Ishikawa (cell line): Measurements from ENCODE around the gene ACTG2.

Experiments used
- CEBPB ChIP-seq: IDR thresholded peaks from 2 replicates; pipeline ENCODE4 v1.6.1; 2012
- CREB1 ChIP-seq: IDR thresholded peaks from 2 replicates; pipeline ENCODE4 v1.6.1; 2012; ENCODE audit warnings: low read depth
- EGR1 ChIP-seq: IDR thresholded peaks from 2 replicates; pipeline ENCODE4 v1.6.1; 2012
- EP300 ChIP-seq: IDR thresholded peaks from 2 replicates; pipeline ENCODE4 v1.6.1; 2012; ENCODE audit warnings: borderline replicate concordance
- FOXM1 ChIP-seq: IDR thresholded peaks from 2 replicates; pipeline ENCODE4 v1.6.1; 2012; ENCODE audit warnings: low read depth, borderline replicate concordance
- MAX ChIP-seq: IDR thresholded peaks from 2 replicates; pipeline ENCODE4 v1.6.1; 2012
- NFIC ChIP-seq: IDR thresholded peaks from 2 replicates; pipeline ENCODE4 v1.6.1; 2012
- RAD21 ChIP-seq: IDR thresholded peaks from 2 replicates; pipeline ENCODE4 v1.6.1; 2012; ENCODE audit warnings: low read depth
- REST ChIP-seq: IDR thresholded peaks from 2 replicates; pipeline ENCODE4 v1.6.1; 2012; ENCODE audit warnings: low read depth, mild to moderate bottlenecking
- TAF1 ChIP-seq: IDR thresholded peaks from 2 replicates; pipeline ENCODE4 v1.6.1; 2012; ENCODE audit warnings: low read depth, mild to moderate bottlenecking
- TCF12 ChIP-seq: IDR thresholded peaks from 2 replicates; pipeline ENCODE4 v1.6.1; 2012; ENCODE audit warnings: low read depth
- TEAD4 ChIP-seq: IDR thresholded peaks from 2 replicates; pipeline ENCODE4 v1.6.1; 2012
- USF1 ChIP-seq: IDR thresholded peaks from 2 replicates; pipeline ENCODE4 v1.6.1; 2012
- YY1 ChIP-seq: IDR thresholded peaks from 2 replicates; pipeline ENCODE4 v1.6.1; 2012; ENCODE audit warnings: low read depth
- ZBTB7A ChIP-seq: IDR thresholded peaks from 2 replicates; pipeline ENCODE4 v1.6.1; 2012; ENCODE audit warnings: low read depth

The ACTG2 gene

GRCh38 chr2:73946215-73946614 lies 53.4 kb downstream of the ACTG2 start:
- TF ChIP-seq MAX (no peak), CEBPB (no peak), TCF12 (no peak), REST (no peak), TEAD4 (no peak), CREB1 (no peak), ZBTB7A (no peak), FOXM1 (no peak), RAD21 (no peak), EP300 (no peak), YY1 (no peak), EGR1 (no peak), TAF1 (no peak), USF1 (no peak), NFIC (no peak)

GRCh38 chr2:73946666-73947065 lies 53.9 kb downstream of the ACTG2 start:
- TF ChIP-seq YY1 (no peak), NFIC (no peak), TCF12 (no peak), TEAD4 (no peak), FOXM1 (no peak), TAF1 (no peak), EGR1 (no peak), MAX (no peak), EP300 (no peak)

GRCh38 chr2:73947412-73948018 lies 54.7 kb downstream of the ACTG2 start:
- TF ChIP-seq EP300 (no peak), TEAD4 (no peak), TAF1 (no peak), CREB1 (no peak), CEBPB (no peak), RAD21 (no peak), ZBTB7A (no peak), REST (no peak), FOXM1 (no peak), MAX (no peak), TCF12 (no peak)

GRCh38 chr2:73949802-73950201 lies 57.0 kb downstream of the ACTG2 start:
- TF ChIP-seq CREB1 (no peak), EP300 (no peak), RAD21 (no peak), CEBPB (no peak), MAX (no peak), USF1 (no peak), TAF1 (no peak), TCF12 (no peak), REST (no peak), EGR1 (no peak), TEAD4 (no peak), ZBTB7A (no peak), NFIC (no peak), YY1 (no peak), FOXM1 (no peak)
